Renal cortex interstitium (tissue), 11 donors: ENCODE measurements around the gene TRHDE. TPM values are rescaled to one million over a fixed set of nuclear protein-coding genes. Genes with fewer than 3 reads are reported as not detected.

Source experiments
- DNase-seq, 11 donors: peaks; one replicate each; pipeline ENCODE4 v3.0.0-alpha.2; 2013; ENCODE audit warnings: low read depth in 9 of 11, low spot score in 4 of 11; ENCODE audit errors: extremely low read depth in 1 of 11
- polyA plus RNA-seq, 3 donors: library from polyadenylated mRNA; unstranded; fragments of 120-200 nt; gene quantifications; one replicate each; pipeline ENCODE4 v1.2.1, GENCODE V29; 2013; ENCODE audit not compliant: insufficient read length in 3 of 3

The TRHDE gene
- polyA plus RNA-seq, 3 donors: 20.6 to 27.5 (median 23.0) TPM

GRCh38 chr12:72296389-72296788 lies 24.2 kb downstream of the TRHDE start:
- DNase-seq: no peak

- DNase-seq: no peak
Measured at GRCh38 chr12:72297666-72298065, 25.5 kb downstream of the TRHDE start.

- no peak for DNase-seq
Measured at GRCh38 chr12:72300728-72301127, 28.6 kb downstream of the TRHDE start.

GRCh38 chr12:72304751-72305150 lies 32.6 kb downstream of the TRHDE start:
- no peak for DNase-seq

- no peak for DNase-seq
Measured at GRCh38 chr12:72307229-72307628, 35.1 kb downstream of the TRHDE start.

GRCh38 chr12:72311946-72312345 lies 39.8 kb downstream of the TRHDE start:
- DNase-seq: no peak

- peak in 2 of 11 donors; percentile 10 to 19 for DNase-seq
Measured at GRCh38 chr12:72313806-72314205, 41.6 kb downstream of the TRHDE start.

- DNase-seq: no peak
Measured at GRCh38 chr12:72315858-72316257, 43.7 kb downstream of the TRHDE start.

- no peak for DNase-seq
Measured at GRCh38 chr12:72318341-72318740, 46.2 kb downstream of the TRHDE start.

GRCh38 chr12:72323881-72324280 lies 51.7 kb downstream of the TRHDE start:
- DNase-seq: no peak

- peak; percentile 45 to 87 (median 74) for DNase-seq
Measured at GRCh38 chr12:72330301-72330700, 58.1 kb downstream of the TRHDE start.

- DNase-seq: no peak
Measured at GRCh38 chr12:72330784-72331183, 58.6 kb downstream of the TRHDE start.

- no peak for DNase-seq
Measured at GRCh38 chr12:72337382-72337781, 65.2 kb downstream of the TRHDE start.

- no peak for DNase-seq
Measured at GRCh38 chr12:72337946-72338345, 65.8 kb downstream of the TRHDE start.

- no peak for DNase-seq
Measured at GRCh38 chr12:72338437-72338836, 66.3 kb downstream of the TRHDE start.

GRCh38 chr12:72346363-72346944 lies 74.3 kb downstream of the TRHDE start:
- peak; percentile 65 to 88 (median 75) for DNase-seq

GRCh38 chr12:72349491-72349890 lies 77.3 kb downstream of the TRHDE start:
- no peak for DNase-seq

- no peak for DNase-seq
Measured at GRCh38 chr12:72359416-72359815, 87.2 kb downstream of the TRHDE start.

- DNase-seq: no peak
Measured at GRCh38 chr12:72365151-72365550, 93.0 kb downstream of the TRHDE start.

GRCh38 chr12:72366255-72366654 lies 94.1 kb downstream of the TRHDE start:
- DNase-seq: no peak

- DNase-seq: no peak
Measured at GRCh38 chr12:72368298-72368697, 96.1 kb downstream of the TRHDE start.
